Right renal pelvis (tissue), 4 donors: ENCODE measurements around the gene CDC123. TPM values are rescaled to one million over a fixed set of nuclear protein-coding genes. Genes with fewer than 3 reads are reported as not detected.
"Not testable (repeated sequence)": the region's sequence is repeated elsewhere in the genome, so short reads cannot be mapped to it uniquely, and the experiment has no call there.

Experiments
- DNase-seq, 4 donors: peaks; one replicate each; pipeline ENCODE4 v3.0.0-alpha.2; 2013; ENCODE audit warnings: low read depth in 4 of 4, low spot score in 3 of 4, missing footprints in 1 of 4
- polyA plus RNA-seq, 4 donors: library from polyadenylated mRNA; unstranded; fragments of 120-200 nt; gene quantifications; one replicate each; pipeline ENCODE4 v1.2.1, GENCODE V29; 2013; ENCODE audit not compliant: insufficient read length in 4 of 4

Gene CDC123
- polyA plus RNA-seq, 4 donors: 122 to 145 (median 136) TPM

- no peak for DNase-seq
Observed at GRCh38 chr10:12189426-12189825, 6.6 kb upstream of the CDC123 start.

GRCh38 chr10:12191715-12192114 is 4.3 kb upstream of the CDC123 start:
- no peak for DNase-seq

- no peak for DNase-seq
Observed at GRCh38 chr10:12193193-12193592, 2.8 kb upstream of the CDC123 start.

- DNase-seq: no peak
Observed at GRCh38 chr10:12194752-12195271, 1.2 kb upstream of the CDC123 start.

- no peak for DNase-seq
Observed at GRCh38 chr10:12195281-12195602, 746 bp upstream of the CDC123 start.

- no peak for DNase-seq
Observed at GRCh38 chr10:12196531-12197211, 683 bp downstream of the CDC123 start.

- DNase-seq: no peak
Observed at GRCh38 chr10:12198156-12198555, 2.2 kb downstream of the CDC123 start.

- DNase-seq: no peak
Observed at GRCh38 chr10:12200850-12201249, 4.9 kb downstream of the CDC123 start.

- no peak for DNase-seq
Observed at GRCh38 chr10:12201543-12201942, 5.6 kb downstream of the CDC123 start.

GRCh38 chr10:12202226-12202625 is 6.2 kb downstream of the CDC123 start:
- DNase-seq: no peak

- DNase-seq: no peak
Observed at GRCh38 chr10:12205082-12205481, 9.1 kb downstream of the CDC123 start.

GRCh38 chr10:12207114-12207513 is 11.1 kb downstream of the CDC123 start:
- DNase-seq: no peak

GRCh38 chr10:12208460-12208859 is 12.5 kb downstream of the CDC123 start:
- no peak for DNase-seq

GRCh38 chr10:12212454-12212853 is 16.5 kb downstream of the CDC123 start:
- no peak for DNase-seq

- no peak for DNase-seq
Observed at GRCh38 chr10:12213621-12214020, 17.6 kb downstream of the CDC123 start.

- no peak for DNase-seq
Observed at GRCh38 chr10:12214093-12214492, 18.1 kb downstream of the CDC123 start.

- peak in 1 of 4 donors; percentile 38 for DNase-seq
Observed at GRCh38 chr10:12214763-12215218, 18.8 kb downstream of the CDC123 start.

GRCh38 chr10:12218991-12219390 is 23.0 kb downstream of the CDC123 start:
- DNase-seq: no peak

GRCh38 chr10:12221323-12222298 is 25.6 kb downstream of the CDC123 start:
- DNase-seq: no peak

- no peak for DNase-seq
Observed at GRCh38 chr10:12225444-12225843, 29.5 kb downstream of the CDC123 start.

- DNase-seq: not testable (repeated sequence)
Observed at GRCh38 chr10:12226438-12226837, 30.4 kb downstream of the CDC123 start.

GRCh38 chr10:12228851-12229250 is 32.9 kb downstream of the CDC123 start:
- DNase-seq: no peak
